ENCODE measurements around the gene SLC15A4. TPM values are rescaled to one million over a fixed set of nuclear protein-coding genes. Genes with fewer than 3 reads are reported as not detected.

SLC15A4 gene
- total and polyA plus RNA-seq, 2 donors (not counting 3 experiments of a cell fraction or from before 2014, with no cell fraction given): 19.6 to 24.5 TPM

DNA sequence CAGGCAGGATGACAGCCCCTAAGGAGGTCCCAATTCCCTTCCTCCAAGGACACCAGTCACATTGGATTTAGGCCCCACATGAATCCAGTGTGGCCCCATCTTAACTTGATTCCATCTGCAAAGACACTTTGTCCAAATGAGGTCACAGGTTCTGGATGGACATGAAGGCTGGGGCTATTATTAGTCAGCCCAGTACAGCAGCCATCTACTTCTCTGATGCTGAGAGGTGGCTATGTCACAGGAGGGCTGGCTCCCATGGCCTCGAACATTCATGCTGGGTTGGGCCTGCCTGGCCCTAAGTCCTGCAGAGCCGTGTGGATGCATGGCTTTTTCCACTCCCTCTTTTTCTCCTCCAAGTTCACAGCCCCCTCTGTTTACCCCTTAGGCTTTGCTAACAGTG is 35.9 kb downstream of the SLC15A4 start:
- BruUV-seq (replicated peaks): no TSS peak
- Histone ChIP-seq H3K4me1 (ENCODE audit: control insufficient read depth, extremely low read depth, insufficient read depth, low read length) (no peaks in the 10 kb centered on the region), H3K4me3 (replicated peaks in 1 of 3; ENCODE audit: insufficient read depth in 1 of 3, low read depth in 1 of 3, low read length in 3 of 3) (no peak overlapping the region), H3K9me1 (replicated peaks; ENCODE audit: control insufficient read depth, extremely low read depth, insufficient read depth, low read length) (no peaks in the 10 kb centered on the region), H3K9ac (replicated peaks; ENCODE audit: extremely low read depth, insufficient read depth, low read length) (no peak overlapping the region), H3K36me3 (ENCODE audit: control insufficient read depth in 2 of 2, extremely low read depth in 1 of 2, insufficient read depth in 2 of 2, low read length in 2 of 2) (peaks cover 0 to 4% of the 10 kb centered on the region in 2 experiments), H4K20me1 (replicated peaks; ENCODE audit: control insufficient read depth, extremely low read depth, insufficient read depth, low read length) (no peaks in the 10 kb centered on the region), H3K27me3 (ENCODE audit: control insufficient read depth in 2 of 2, insufficient read depth in 2 of 2, low read length in 2 of 2) (no peaks in the 10 kb centered on the region), H3K4me2 (ENCODE audit: insufficient read depth, low read length) (no peak overlapping the region), H3K27ac (ENCODE audit: insufficient read depth, low read depth, low read length) (no peak overlapping the region), H2AFZ (ENCODE audit: low read depth, low read length) (no peak overlapping the region), H3K9me3 (replicated peaks; ENCODE audit: control insufficient read depth, insufficient read depth, low read length) (no peaks in the 10 kb centered on the region), H3K79me2 (ENCODE audit: control insufficient read depth, insufficient read depth, low read length) (no peaks in the 10 kb centered on the region)
- FAIRE-seq: no peak
- dilution Hi-C loops (cut with MboI; ENCODE audit: extremely low pct_ligation_motif_present, low sequenced_read_pairs) (no loop called here), intact Hi-C loops (cut with micrococcal nuclease) (no loop called here)
- DNase-seq (ENCODE audit: low read depth, low spot score): no peak
- ChIA-PET POLR2A (no interaction called here), CTCF (interaction anchor here (1.2 kb wide), 1 partner anchor 11 kb away, joined by 4 read pairs; no protein-coding TSS in a partner anchor)
- TF ChIP-seq EZH2 (IDR thresholded peaks at IDR 0.05; ENCODE audit: borderline replicate concordance, low read depth, low read length, severe bottlenecking): no peak
- TF ChIP-seq MYC (IDR thresholded peaks at IDR 0.05; ENCODE audit: low read depth, low read length): no peak
- no peak for TF ChIP-seq FOS (IDR thresholded peaks at IDR 0.05; ENCODE audit: borderline replicate concordance, insufficient read depth, low read length)
- TF ChIP-seq JUN (IDR thresholded peaks at IDR 0.05; ENCODE audit: borderline replicate concordance, insufficient read depth, insufficient read length, low read depth): no peak
- no peak for TF ChIP-seq POLR2A (IDR thresholded peaks at IDR 0.05; ENCODE audit: low read depth, low read length)
- no peak for TF ChIP-seq POLR2AphosphoS5 (IDR thresholded peaks at IDR 0.05; ENCODE audit: insufficient read depth, low read depth, low read length)
- TF ChIP-seq GATA2 (IDR thresholded peaks at IDR 0.05; ENCODE audit: insufficient read depth, insufficient read length, low read depth, low read length): no peak
- TF ChIP-seq, protein P1, sequence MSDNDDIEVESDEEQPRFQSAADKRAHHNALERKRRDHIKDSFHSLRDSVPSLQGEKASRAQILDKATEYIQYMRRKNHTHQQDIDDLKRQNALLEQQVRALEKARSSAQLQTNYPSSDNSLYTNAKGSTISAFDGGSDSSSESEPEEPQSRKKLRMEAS (IDR thresholded peaks at IDR 0.05; ENCODE audit: insufficient read depth, insufficient read length): no peak
- TF ChIP-seq, protein P2, sequence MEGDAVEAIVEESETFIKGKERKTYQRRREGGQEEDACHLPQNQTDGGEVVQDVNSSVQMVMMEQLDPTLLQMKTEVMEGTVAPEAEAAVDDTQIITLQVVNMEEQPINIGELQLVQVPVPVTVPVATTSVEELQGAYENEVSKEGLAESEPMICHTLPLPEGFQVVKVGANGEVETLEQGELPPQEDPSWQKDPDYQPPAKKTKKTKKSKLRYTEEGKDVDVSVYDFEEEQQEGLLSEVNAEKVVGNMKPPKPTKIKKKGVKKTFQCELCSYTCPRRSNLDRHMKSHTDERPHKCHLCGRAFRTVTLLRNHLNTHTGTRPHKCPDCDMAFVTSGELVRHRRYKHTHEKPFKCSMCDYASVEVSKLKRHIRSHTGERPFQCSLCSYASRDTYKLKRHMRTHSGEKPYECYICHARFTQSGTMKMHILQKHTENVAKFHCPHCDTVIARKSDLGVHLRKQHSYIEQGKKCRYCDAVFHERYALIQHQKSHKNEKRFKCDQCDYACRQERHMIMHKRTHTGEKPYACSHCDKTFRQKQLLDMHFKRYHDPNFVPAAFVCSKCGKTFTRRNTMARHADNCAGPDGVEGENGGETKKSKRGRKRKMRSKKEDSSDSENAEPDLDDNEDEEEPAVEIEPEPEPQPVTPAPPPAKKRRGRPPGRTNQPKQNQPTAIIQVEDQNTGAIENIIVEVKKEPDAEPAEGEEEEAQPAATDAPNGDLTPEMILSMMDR (IDR thresholded peaks at IDR 0.05; ENCODE audit: extremely low read depth in 1 of 2, insufficient read depth in 1 of 2, low read depth in 1 of 2, low read length in 2 of 2): no peak

All from endothelial cell of umbilical vein (primary cell).